Measurements from ENCODE around the gene ENKD1.
"Not testable (repeated sequence)": the region's sequence is repeated elsewhere in the genome, so short reads cannot be mapped to it uniquely, and the experiment has no call there.

Gene ENKD1

GRCh38 chr16:67703626-67704025 lies 37.1 kb upstream of the ENKD1 start:
- Histone ChIP-seq H3K27ac (ENCODE audit: low read depth, low read length, severe bottlenecking) (no peak overlapping the region), H3K4me3 (ENCODE audit: extremely low read depth, insufficient read depth, low read length, poor library complexity, severe bottlenecking) (no peak overlapping the region), H3K36me3 (ENCODE audit: control insufficient read depth, insufficient read depth, low read length) (peaks cover 17% of the 10 kb centered on the region), H3K4me1 (ENCODE audit: control insufficient read depth, insufficient read depth, low read length, poor library complexity, severe bottlenecking) (no peaks in the 10 kb centered on the region), H3K9me3 (ENCODE audit: control insufficient read depth, low read length) (peaks cover 8% of the 10 kb centered on the region)
- 85 to 100% methylated on average over 1 to 2 of the region's 2 CpGs for WGBS, 2 experiments (ENCODE audit: insufficient coverage in 2 of 2)

DNA sequence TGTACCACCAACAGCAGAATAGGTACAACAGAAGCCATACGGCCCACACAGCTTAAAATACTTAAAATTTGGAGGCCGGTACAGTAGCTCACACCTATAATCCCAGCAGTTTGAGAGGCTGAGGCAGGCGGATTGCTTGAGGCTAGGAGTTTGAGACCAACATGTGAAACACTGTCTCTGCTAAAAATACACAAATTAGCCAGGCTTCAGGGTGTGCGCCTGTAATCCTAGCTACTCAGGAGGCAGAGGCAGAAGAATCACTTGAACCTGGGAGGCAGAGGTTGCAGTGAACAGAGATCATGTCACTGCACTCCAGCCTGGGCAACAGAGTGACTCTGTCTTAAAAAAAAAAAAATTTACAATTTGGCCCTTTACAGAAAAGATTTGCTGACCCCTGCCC lies 35.6 kb upstream of the ENKD1 start:
- WGBS, 2 experiments (ENCODE audit: insufficient coverage in 2 of 2): 90 to 92% methylated on average over 2 to 3 of the region's 4 CpGs
- Histone ChIP-seq H3K27ac (ENCODE audit: low read depth, low read length, severe bottlenecking) (no peak overlapping the region), H3K36me3 (ENCODE audit: control insufficient read depth, insufficient read depth, low read length) (peaks cover 21% of the 10 kb centered on the region), H3K4me1 (ENCODE audit: control insufficient read depth, insufficient read depth, low read length, poor library complexity, severe bottlenecking) (no peaks in the 10 kb centered on the region), H3K9me3 (ENCODE audit: control insufficient read depth, low read length) (peaks cover 8% of the 10 kb centered on the region), H3K4me3 (ENCODE audit: extremely low read depth, insufficient read depth, low read length, poor library complexity, severe bottlenecking) (no peak overlapping the region)

DNA sequence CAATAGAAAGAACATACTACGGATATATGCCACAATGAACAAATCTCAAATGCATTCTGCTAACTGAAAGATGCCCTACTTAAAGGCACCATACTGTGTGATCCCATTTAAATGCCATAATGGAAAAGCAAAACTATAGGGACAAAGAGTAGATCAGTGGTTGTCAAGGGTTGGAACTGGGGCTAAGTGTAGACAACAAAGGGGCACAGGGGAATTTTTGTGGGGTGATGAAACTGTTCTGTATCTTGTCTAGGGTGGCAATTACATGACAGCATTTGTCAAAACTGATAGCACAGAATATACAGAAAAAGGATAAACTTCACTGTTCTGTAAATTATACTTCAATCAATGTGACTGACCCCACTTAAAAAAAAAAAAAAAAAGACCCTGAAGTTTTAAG lies 34.9 kb upstream of the ENKD1 start:
- H3K36me3 ChIP-seq (ENCODE audit: control insufficient read depth, insufficient read depth, low read length): peaks cover 21% of the 10 kb centered on the region
- no peaks in the 10 kb centered on the region for H3K4me1 ChIP-seq (ENCODE audit: control insufficient read depth, insufficient read depth, low read length, poor library complexity, severe bottlenecking)
- H3K4me3 ChIP-seq (ENCODE audit: extremely low read depth, insufficient read depth, low read length, poor library complexity, severe bottlenecking): no peak overlapping the region
- H3K9me3 ChIP-seq (ENCODE audit: control insufficient read depth, low read length): peaks cover 8% of the 10 kb centered on the region
- no peak overlapping the region for H3K27ac ChIP-seq (ENCODE audit: low read depth, low read length, severe bottlenecking)
- no CpG with 5 or more reads among the region's 1 CpG for WGBS, 2 experiments (ENCODE audit: insufficient coverage in 2 of 2)

DNA sequence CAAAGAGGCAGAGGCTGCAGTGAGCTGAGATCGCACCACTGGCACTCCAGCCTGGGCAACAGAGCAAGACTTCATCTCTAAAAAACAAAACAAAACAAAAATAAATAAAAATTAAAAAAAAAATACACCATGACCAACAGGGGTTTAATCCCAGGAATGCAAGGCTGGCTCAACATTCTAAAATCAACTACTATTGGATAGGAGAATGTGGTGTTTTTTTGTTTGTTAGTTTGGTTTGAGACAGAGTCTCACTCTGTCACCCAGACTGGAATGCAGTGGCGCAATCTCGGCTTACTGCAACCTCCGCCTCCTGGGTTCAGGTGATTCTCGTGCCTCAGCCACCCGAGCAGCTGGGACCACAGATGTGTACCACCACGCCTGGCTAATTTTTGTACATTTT lies 32.7 kb upstream of the ENKD1 start:
- peaks cover 8% of the 10 kb centered on the region for H3K9me3 ChIP-seq (ENCODE audit: control insufficient read depth, low read length)
- no peak overlapping the region for H3K27ac ChIP-seq (ENCODE audit: low read depth, low read length, severe bottlenecking)
- 96 to 100% methylated on average over 2 to 6 of the region's 7 CpGs for WGBS, 2 experiments (ENCODE audit: insufficient coverage in 2 of 2)
- peaks cover 18% of the 10 kb centered on the region for H3K36me3 ChIP-seq (ENCODE audit: control insufficient read depth, insufficient read depth, low read length)
- no peak overlapping the region for H3K4me3 ChIP-seq (ENCODE audit: extremely low read depth, insufficient read depth, low read length, poor library complexity, severe bottlenecking)
- H3K4me1 ChIP-seq (ENCODE audit: control insufficient read depth, insufficient read depth, low read length, poor library complexity, severe bottlenecking): no peaks in the 10 kb centered on the region

DNA sequence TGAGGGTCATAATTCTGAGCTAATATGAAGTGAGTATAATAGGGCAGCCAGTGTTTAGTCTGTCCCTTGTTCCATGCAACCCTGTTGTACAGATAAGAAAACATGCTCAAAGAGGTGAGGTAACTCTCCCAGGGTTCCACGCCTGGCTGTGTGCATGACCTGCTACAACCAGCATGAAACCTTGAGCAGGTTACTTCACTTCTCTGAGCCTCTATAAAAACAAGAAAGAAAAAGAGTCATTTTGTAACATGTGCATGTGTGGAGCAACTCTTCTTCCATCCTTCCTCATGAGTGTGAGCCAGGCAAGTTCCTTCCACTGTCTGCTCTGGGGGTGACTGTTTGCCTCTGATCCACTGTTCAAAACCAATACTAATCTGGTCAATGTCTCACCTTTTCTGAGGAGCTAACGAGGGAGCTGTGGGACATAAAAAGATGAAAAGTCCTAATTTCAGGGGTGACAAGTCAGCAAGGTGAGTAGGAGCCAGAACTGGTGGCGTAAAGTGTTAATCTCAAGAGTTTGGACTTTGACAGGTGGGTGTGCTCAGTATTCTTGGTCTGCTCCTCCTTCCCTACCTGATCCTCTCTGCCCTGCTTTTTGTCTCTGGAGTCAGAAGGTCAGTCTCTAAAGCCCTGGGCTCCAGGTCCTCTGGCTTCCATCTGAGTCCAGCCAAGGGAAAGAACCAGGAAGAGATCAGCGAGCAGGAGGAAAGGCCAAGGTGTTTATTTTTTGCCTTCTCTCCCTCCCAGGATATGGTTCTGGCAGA lies 31.1 kb upstream of the ENKD1 start:
- Histone ChIP-seq H3K9me3 (ENCODE audit: control insufficient read depth, low read length) (peaks cover 8% of the 10 kb centered on the region), H3K36me3 (ENCODE audit: control insufficient read depth, insufficient read depth, low read length) (peaks cover 18% of the 10 kb centered on the region), H3K4me1 (ENCODE audit: control insufficient read depth, insufficient read depth, low read length, poor library complexity, severe bottlenecking) (no peaks in the 10 kb centered on the region), H3K27ac (ENCODE audit: low read depth, low read length, severe bottlenecking) (no peak overlapping the region), H3K4me3 (ENCODE audit: extremely low read depth, insufficient read depth, low read length, poor library complexity, severe bottlenecking) (no peak overlapping the region)
- WGBS, 2 experiments (ENCODE audit: insufficient coverage in 2 of 2): 95 to 100% methylated on average over 2 of the region's 4 CpGs

- Histone ChIP-seq H3K4me1 (ENCODE audit: control insufficient read depth, insufficient read depth, low read length, poor library complexity, severe bottlenecking) (no peaks in the 10 kb centered on the region), H3K9me3 (ENCODE audit: control insufficient read depth, low read length) (peaks cover 4% of the 10 kb centered on the region), H3K27ac (ENCODE audit: low read depth, low read length, severe bottlenecking) (no peak overlapping the region), H3K36me3 (ENCODE audit: control insufficient read depth, insufficient read depth, low read length) (peaks cover 21% of the 10 kb centered on the region), H3K4me3 (ENCODE audit: extremely low read depth, insufficient read depth, low read length, poor library complexity, severe bottlenecking) (no peak overlapping the region)
- 80 to 94% methylated on average over 2 of the region's 2 CpGs for WGBS, 2 experiments (ENCODE audit: insufficient coverage in 2 of 2)
Measured at GRCh38 chr16:67694611-67695010, 28.1 kb upstream of the ENKD1 start.

DNA sequence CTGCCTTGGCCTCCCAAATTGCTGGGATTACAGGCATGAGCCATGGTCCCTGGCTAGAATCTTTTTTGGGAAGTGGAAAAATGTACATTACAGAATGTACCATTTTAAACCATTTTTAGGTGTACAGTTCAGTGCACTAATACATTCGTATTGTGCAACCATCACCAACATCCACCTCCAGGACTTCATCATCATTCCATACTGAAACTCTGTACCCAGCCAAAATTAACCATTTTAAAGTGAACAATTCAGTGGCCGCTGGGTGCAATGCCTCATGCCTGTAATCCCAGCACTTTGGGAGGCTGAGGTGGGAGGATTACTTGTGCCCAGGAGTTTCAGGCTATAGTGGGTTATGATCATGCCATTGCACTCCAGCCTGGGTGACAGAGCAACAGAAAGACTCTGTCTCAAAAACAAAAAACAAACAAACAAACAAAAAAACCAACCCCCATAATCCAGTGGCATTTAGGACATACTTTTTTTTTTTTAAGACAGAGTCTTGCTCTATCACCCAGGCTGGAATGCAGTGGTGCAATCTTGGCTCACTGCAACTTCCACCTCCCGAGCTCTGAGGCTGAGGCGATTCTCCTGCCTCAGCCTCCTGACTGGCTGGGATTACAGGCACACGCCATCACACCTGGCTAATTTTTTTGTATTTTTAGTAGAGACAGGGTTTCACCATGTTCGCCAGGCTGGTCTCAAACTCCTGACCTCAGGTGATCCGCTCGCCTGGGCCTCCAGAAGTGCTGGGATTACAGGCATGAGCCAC lies 27.2 kb upstream of the ENKD1 start:
- WGBS, 2 experiments (ENCODE audit: insufficient coverage in 2 of 2): 90 to 96% methylated on average over 7 of the region's 8 CpGs
- peaks cover 12% of the 10 kb centered on the region for H3K36me3 ChIP-seq (ENCODE audit: control insufficient read depth, insufficient read depth, low read length)
- H3K4me3 ChIP-seq (ENCODE audit: extremely low read depth, insufficient read depth, low read length, poor library complexity, severe bottlenecking): not testable (repeated sequence)

GRCh38 chr16:67685388-67686112 lies 19.0 kb upstream of the ENKD1 start:
- H3K4me1 ChIP-seq (ENCODE audit: control insufficient read depth, insufficient read depth, low read length, poor library complexity, severe bottlenecking): no peaks in the 10 kb centered on the region
- H3K9me3 ChIP-seq (ENCODE audit: control insufficient read depth, low read length): no peaks in the 10 kb centered on the region
- no peak overlapping the region for H3K4me3 ChIP-seq (ENCODE audit: extremely low read depth, insufficient read depth, low read length, poor library complexity, severe bottlenecking)
- H3K27ac ChIP-seq (ENCODE audit: low read depth, low read length, severe bottlenecking): no peak overlapping the region
- 92% methylated on average over 14 to 15 of the region's 17 CpGs for WGBS, 2 experiments (ENCODE audit: insufficient coverage in 2 of 2)
- peaks cover 48% of the 10 kb centered on the region for H3K36me3 ChIP-seq (ENCODE audit: control insufficient read depth, insufficient read depth, low read length)

More for the DNA sequence above, 27.2 kb upstream of the ENKD1 start:
- H3K27ac ChIP-seq (ENCODE audit: low read depth, low read length, severe bottlenecking); H3K4me1 ChIP-seq (ENCODE audit: control insufficient read depth, insufficient read depth, low read length, poor library complexity, severe bottlenecking); H3K9me3 ChIP-seq (ENCODE audit: control insufficient read depth, low read length): not testable (repeated sequence)

- 88 to 93% methylated on average over 1 to 3 of the region's 4 CpGs for WGBS, 2 experiments (ENCODE audit: insufficient coverage in 2 of 2)
- H3K36me3 ChIP-seq (ENCODE audit: control insufficient read depth, insufficient read depth, low read length): peaks cover 48% of the 10 kb centered on the region
- H3K4me1 ChIP-seq (ENCODE audit: control insufficient read depth, insufficient read depth, low read length, poor library complexity, severe bottlenecking): no peaks in the 10 kb centered on the region
- no peak overlapping the region for H3K4me3 ChIP-seq (ENCODE audit: extremely low read depth, insufficient read depth, low read length, poor library complexity, severe bottlenecking)
- no peaks in the 10 kb centered on the region for H3K9me3 ChIP-seq (ENCODE audit: control insufficient read depth, low read length)
- H3K27ac ChIP-seq (ENCODE audit: low read depth, low read length, severe bottlenecking): no peak overlapping the region
Measured at GRCh38 chr16:67683767-67684166, 17.2 kb upstream of the ENKD1 start.

DNA sequence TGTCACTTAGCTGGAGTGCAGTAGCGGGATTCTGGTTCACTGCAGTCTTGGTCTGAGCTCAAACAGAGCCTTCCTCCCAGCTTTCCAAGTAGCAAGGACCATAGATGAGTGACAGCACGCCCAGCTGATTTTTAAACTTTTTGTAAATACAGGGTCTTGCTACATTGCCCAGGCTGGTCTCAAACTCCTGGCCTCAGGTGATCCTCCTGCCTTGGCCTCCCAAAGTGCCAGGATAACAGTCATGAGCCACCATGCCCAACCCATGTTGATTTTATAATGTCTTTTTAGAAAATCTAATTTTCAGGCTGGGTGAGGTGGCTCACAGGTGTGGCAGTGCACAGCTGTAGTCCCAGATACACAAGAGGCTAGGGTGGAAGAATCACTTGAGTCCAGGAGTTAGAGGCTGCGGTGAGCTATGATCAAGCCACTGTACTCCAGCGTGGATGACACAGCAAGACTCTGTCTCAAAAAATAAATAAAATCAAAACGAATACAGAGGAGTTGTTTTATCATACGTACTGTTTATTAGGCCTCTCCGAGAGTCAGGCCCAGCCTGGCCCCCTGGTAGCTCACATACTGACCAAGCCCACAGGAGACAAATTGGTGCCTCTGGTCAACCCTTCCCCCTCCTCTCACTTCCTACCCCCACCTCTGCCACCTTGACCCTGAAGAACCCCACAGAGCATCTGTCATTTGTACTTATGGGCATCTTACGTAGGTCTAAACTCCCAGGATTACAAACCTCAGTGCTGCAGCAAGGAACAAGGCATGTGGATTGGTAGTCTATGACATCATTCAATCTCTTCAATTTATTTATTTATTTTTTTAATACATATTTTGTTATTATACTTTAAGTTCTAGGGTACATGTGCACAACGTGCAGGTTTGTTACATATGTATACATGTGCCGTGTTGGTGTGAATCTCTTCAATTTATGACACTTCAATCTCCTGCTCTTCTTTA lies 13.7 kb upstream of the ENKD1 start:
- Histone ChIP-seq H3K9me3 (ENCODE audit: control insufficient read depth, low read length) (no peaks in the 10 kb centered on the region), H3K4me1 (ENCODE audit: control insufficient read depth, insufficient read depth, low read length, poor library complexity, severe bottlenecking) (no peaks in the 10 kb centered on the region), H3K36me3 (ENCODE audit: control insufficient read depth, insufficient read depth, low read length) (peaks cover 49% of the 10 kb centered on the region), H3K27ac (ENCODE audit: low read depth, low read length, severe bottlenecking) (no peak overlapping the region), H3K4me3 (ENCODE audit: extremely low read depth, insufficient read depth, low read length, poor library complexity, severe bottlenecking) (no peak overlapping the region)
- WGBS, 2 experiments (ENCODE audit: insufficient coverage in 2 of 2): 93% methylated on average over 7 of the region's 10 CpGs
